ENCODE data around the gene HLA-C. TPM values are rescaled to one million over a fixed set of nuclear protein-coding genes. Genes with fewer than 3 reads are reported as not detected.

Gene HLA-C
- total RNA-seq, 6 experiments from 2014 or later: 88.7 to 148 (median 125) TPM

- no peaks in the 10 kb centered on the region; the same call in 1 of the 2 replicates for H3K9me3 Mint-ChIP-seq
- H3K4me3 Mint-ChIP-seq: no peak overlapping the region
- peaks cover 44% of the 10 kb centered on the region for H3K27me3 Mint-ChIP-seq (ENCODE audit: insufficient read depth)
- H3K4me1 Mint-ChIP-seq (ENCODE audit: low read depth): peaks cover 8% of the 10 kb centered on the region; the same call in 1 of the 2 replicates
- no peak for DNase-seq
- H3K36me3 Mint-ChIP-seq (ENCODE audit: low read depth): no peaks in the 10 kb centered on the region
- H3K27ac Mint-ChIP-seq: no peak overlapping the region
- TF ChIP-seq CTCF (IDR thresholded peaks at IDR 0.05): no peak
These were observed 49.4 kb downstream of the HLA-C start for GRCh38 chr6:31222496-31222895.

Other genes with a start within 250 kb of the HLA-C start
- gene C6orf15, start 159.5 kb downstream of the HLA-C start, total RNA-seq (2021; fragmentation: NEBNext Ultra II Directional; extraction: Animal tissue kit (Norgen Biotek cat#: 25700)): not detected
- gene PSORS1C1, start 157.3 kb downstream of the HLA-C start, total RNA-seq (2021; fragmentation: NEBNext Ultra II Directional; extraction: Animal tissue kit (Norgen Biotek cat#: 25700)): 1 to 10 TPM; 2.1 to 4.4 (median 3.5) TPM
- gene CDSN, start 151.6 kb downstream of the HLA-C start, total RNA-seq (2021; fragmentation: NEBNext Ultra II Directional; extraction: Animal tissue kit (Norgen Biotek cat#: 25700)): not detected
- not detected for gene PSORS1C2, start 133.0 kb downstream of the HLA-C start, total RNA-seq (2021; fragmentation: NEBNext Ultra II Directional; extraction: Animal tissue kit (Norgen Biotek cat#: 25700))
- gene CCHCR1, start 114.3 kb downstream of the HLA-C start, total RNA-seq (2021; fragmentation: NEBNext Ultra II Directional; extraction: Animal tissue kit (Norgen Biotek cat#: 25700)): 10 to 100 TPM; 12.0 to 24.3 (median 23.5) TPM
- gene TCF19, start 113.5 kb downstream of the HLA-C start, total RNA-seq (2021; fragmentation: NEBNext Ultra II Directional; extraction: Animal tissue kit (Norgen Biotek cat#: 25700)): 10 to 100 TPM; 14.2 to 32.9 (median 29.6) TPM
- under 1 TPM; 0.17 to 0.63 (median 0.33) TPM for gene POU5F1, start 101.4 kb downstream of the HLA-C start, total RNA-seq (2021; fragmentation: NEBNext Ultra II Directional; extraction: Animal tissue kit (Norgen Biotek cat#: 25700))
- gene HLA-B, start 85.1 kb upstream of the HLA-C start, total RNA-seq (2021; fragmentation: NEBNext Ultra II Directional; extraction: Animal tissue kit (Norgen Biotek cat#: 25700)): 100 to 1,000 TPM in 4 of 6 experiments, 10 to 100 TPM in 2; 74.1 to 178 (median 162) TPM
- 10 to 100 TPM; 14.7 to 24.0 (median 17.7) TPM for gene MICA, start 131.5 kb upstream of the HLA-C start, total RNA-seq (2021; fragmentation: NEBNext Ultra II Directional; extraction: Animal tissue kit (Norgen Biotek cat#: 25700))
- gene MICB, start 226.1 kb upstream of the HLA-C start, total RNA-seq (2021; fragmentation: NEBNext Ultra II Directional; extraction: Animal tissue kit (Norgen Biotek cat#: 25700)): 10 to 100 TPM; 16.0 to 26.0 (median 22.6) TPM

All from HFFc6 (cell line).